K562 (cell line): ENCODE data around the gene MCFD2. TPM values are rescaled to one million over a fixed set of nuclear protein-coding genes. Genes with fewer than 3 reads are reported as not detected.

Source experiments
- ARID1B ChIP-seq: fragments of 450-650 bp; IDR thresholded peaks from 2 replicates; pipeline ENCODE4 v1.6.1; 2016; ENCODE audit warnings: antibody characterized with exemption, mild to moderate bottlenecking, inconsistent platforms
- CEBPB ChIP-seq: fragments of 450-650 bp; IDR thresholded peaks from 2 replicates; pipeline ENCODE4 v1.6.1; 2016; ENCODE audit warnings: missing genetic modification characterization, missing compliant biosample characterization
- CHAMP1 ChIP-seq: fragments of 450-650 bp; IDR thresholded peaks from 2 replicates; pipeline ENCODE4 v1.6.1; 2016; ENCODE audit warnings: mild to moderate bottlenecking
- E4F1 ChIP-seq: fragments of 250-450 bp; sonication (Bioruptor Pico); IDR thresholded peaks from 2 replicates; pipeline ENCODE4 v1.5.0; 2021; ENCODE audit warnings: mild to moderate bottlenecking, borderline replicate concordance
- KHSRP ChIP-seq: fragments of 450-650 bp; IDR thresholded peaks from 2 replicates; pipeline ENCODE4 v1.6.1; 2017
- MEIS2 ChIP-seq: fragments of 450-650 bp; IDR thresholded peaks from 2 replicates; pipeline ENCODE4 v1.6.1; 2014; ENCODE audit warnings: mild to moderate bottlenecking; ENCODE audit not compliant: partially characterized antibody
- PCBP2 ChIP-seq: fragments of 200-400 bp; formaldehyde crosslinking; IDR thresholded peaks from 2 replicates; pipeline ENCODE4 v1.6.1; 2018; ENCODE audit warnings: low read length, low read depth, mild to moderate bottlenecking, moderate library complexity; ENCODE audit not compliant: poor library complexity, severe bottlenecking
- STAT5A ChIP-seq: IDR thresholded peaks from 2 replicates; pipeline ENCODE4 v1.6.1; 2012; ENCODE audit warnings: low read length, inconsistent platforms, borderline replicate concordance
- TAF7 ChIP-seq: fragments of 450-650 bp; IDR thresholded peaks from 2 replicates; pipeline ENCODE4 v1.6.1; 2016; ENCODE audit warnings: missing genetic modification characterization, missing compliant biosample characterization
- TCFL5 ChIP-seq: fragments of 250-450 bp; sonication (Bioruptor Pico); conservative IDR thresholded peaks from 2 replicates; pipeline ENCODE4 v1.6.1; 2021; ENCODE audit warnings: mild to moderate bottlenecking, moderate library complexity, matching md5 sums
- TFAP4 ChIP-seq: sonication (generic); formaldehyde crosslinking; IDR thresholded peaks from 2 replicates; pipeline ENCODE4 v1.8.0; 2022; ENCODE audit warnings: missing genetic modification reagents, mild to moderate bottlenecking, moderate library complexity, borderline replicate concordance
- ZBTB33 ChIP-seq: sonication (generic); formaldehyde crosslinking; IDR thresholded peaks from 2 replicates; pipeline ENCODE4 v1.8.1; 2023; ENCODE audit warnings: mild to moderate bottlenecking, missing genetic modification reagents
- ZNF445 ChIP-seq: fragments of 250-450 bp; sonication (Bioruptor Pico); IDR thresholded peaks from 2 replicates; pipeline ENCODE4 v1.4.0; 2020; ENCODE audit warnings: low read depth, mild to moderate bottlenecking, moderate library complexity
- ZNF644 ChIP-seq: fragments of 200-800 bp; sonication (Bioruptor generic); IDR thresholded peaks from 2 replicates; pipeline ENCODE4 v1.6.1; 2016; ENCODE audit warnings: low read depth, missing genetic modification characterization, missing compliant biosample characterization
- ZNF79 ChIP-seq: fragments of 250-450 bp; sonication (Bioruptor Pico); IDR thresholded peaks from 2 replicates; pipeline ENCODE4 v1.4.0; 2020; ENCODE audit warnings: low read depth, mild to moderate bottlenecking, moderate library complexity
- polyA plus RNA-seq, 8 experiments: library from polyadenylated mRNA; depleted of rRNA in 4 of 8; stranded (reverse) in 5 of 8; unstranded in 3 of 8; fragments of >200 nt; fragmentation: Nextera tagmentation in 2 of 8; fragmentation: Illumina TruSeq in 1 of 8; extraction: Ambion mirVana in 2 of 8; extraction: Trizol in 1 of 8; gene quantifications; 2 replicates each; pipeline versions ENCODE4 v1.2.1 to v1.2.3, GENCODE V29; 2011 to 2014; ENCODE audit warnings: inconsistent platforms in 1 of 8, missing spikeins in 1 of 8
- total RNA-seq, 7 experiments: library from RNA; depleted of rRNA in 6 of 7; stranded (reverse); fragments of >200 nt in 6 of 7; fragmentation: Illumina TruSeq in 2 of 7; extraction: Trizol in 2 of 7; gene quantifications; 2 replicates each; pipeline versions ENCODE4 v1.2.1 to v1.2.3, GENCODE V29; 2011 to 2021; ENCODE audit warnings: low replicate concordance in 1 of 7
- TF ChIP-seq, protein P1 (sequence below): fragments of 250-450 bp; sonication (Bioruptor Pico); IDR thresholded peaks from 2 replicates; pipeline ENCODE4 v1.5.0; 2021; ENCODE audit warnings: mild to moderate bottlenecking, moderate library complexity

MCFD2 gene
- total and polyA plus RNA-seq, 9 of the 15 experiments (the other 6 are each of a cell fraction or from before 2014, with no cell fraction given) = 78.6 to 237 (median 123) TPM

- TF ChIP-seq, protein P1, sequence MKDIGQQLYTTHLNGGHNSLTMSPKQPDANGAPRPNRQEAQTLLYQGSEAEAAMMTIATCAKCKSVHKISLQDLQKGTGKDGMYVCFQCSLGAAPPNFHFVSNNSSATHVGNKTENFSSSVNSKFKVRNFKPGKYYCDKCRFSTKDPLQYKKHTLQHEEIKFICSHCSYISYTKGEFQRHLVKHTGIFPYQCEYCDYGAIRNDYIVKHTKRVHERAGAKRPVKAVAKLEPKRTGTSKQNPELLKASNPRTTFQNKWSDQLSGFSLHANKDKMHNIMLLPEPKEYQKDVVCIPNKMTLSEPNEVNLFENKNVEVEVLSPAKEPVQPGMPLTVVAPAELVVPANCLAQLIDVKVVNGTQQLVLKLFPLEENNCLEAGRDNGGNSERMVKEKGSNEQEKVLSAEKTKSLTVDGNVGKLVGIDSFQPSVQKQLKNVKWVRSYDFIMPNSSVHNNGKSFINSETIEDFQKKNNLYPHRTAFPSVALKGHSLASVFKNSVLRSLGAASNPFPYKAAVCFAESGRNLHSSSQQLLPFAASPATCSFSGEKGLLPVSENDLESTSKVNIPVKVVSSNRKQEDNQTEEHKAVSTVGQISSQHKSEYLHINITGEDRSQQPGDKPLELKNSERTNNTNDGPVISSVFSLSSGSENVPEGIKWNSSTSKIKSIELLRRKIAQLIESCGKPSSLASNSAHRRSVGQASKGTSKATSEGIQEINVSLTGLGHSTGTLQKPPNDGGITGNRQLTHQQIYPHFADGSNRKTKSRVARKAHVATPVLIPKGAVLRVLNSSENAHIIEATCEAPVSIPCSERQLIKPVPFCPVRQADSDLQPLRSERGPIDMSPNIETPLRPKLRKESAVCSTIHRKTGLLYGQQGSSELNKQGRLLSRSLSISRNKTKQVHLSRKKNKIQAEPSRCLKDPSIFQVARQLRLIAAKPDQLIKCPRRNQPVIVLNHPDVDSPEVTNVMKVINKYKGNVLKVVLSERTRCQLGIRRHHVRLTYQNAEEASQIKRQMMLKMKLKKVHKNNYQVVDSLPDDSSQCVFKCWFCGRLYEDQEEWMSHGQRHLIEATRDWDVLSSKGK (CRISPR knock-in tag) = no peak
- TF ChIP-seq PCBP2 (no peak), ZBTB33 (no peak), TCFL5 (no peak), ZNF445 (CRISPR knock-in tag) (no peak), KHSRP (no peak), ZNF644 (tag) (no peak), MEIS2 (peak; percentile 58), STAT5A (no peak), CHAMP1 (no peak), ARID1B (no peak), TFAP4 (CRISPR knock-in tag) (no peak), ZNF79 (CRISPR knock-in tag) (no peak), CEBPB (tag) (peak; percentile 27; the same call in 1 of the 2 replicates), TAF7 (tag) (no peak), E4F1 (no peak)
These were observed 7.5 kb upstream of the MCFD2 start (continued) for GRCh38 chr2:46923041-46923528.
